ENCODE data around the gene KLHL8. TPM values are rescaled to one million over a fixed set of nuclear protein-coding genes. Genes with fewer than 3 reads are reported as not detected.

Gene KLHL8
- total RNA-seq, 1 donor from 2014 or later = 7.6 TPM

DNA sequence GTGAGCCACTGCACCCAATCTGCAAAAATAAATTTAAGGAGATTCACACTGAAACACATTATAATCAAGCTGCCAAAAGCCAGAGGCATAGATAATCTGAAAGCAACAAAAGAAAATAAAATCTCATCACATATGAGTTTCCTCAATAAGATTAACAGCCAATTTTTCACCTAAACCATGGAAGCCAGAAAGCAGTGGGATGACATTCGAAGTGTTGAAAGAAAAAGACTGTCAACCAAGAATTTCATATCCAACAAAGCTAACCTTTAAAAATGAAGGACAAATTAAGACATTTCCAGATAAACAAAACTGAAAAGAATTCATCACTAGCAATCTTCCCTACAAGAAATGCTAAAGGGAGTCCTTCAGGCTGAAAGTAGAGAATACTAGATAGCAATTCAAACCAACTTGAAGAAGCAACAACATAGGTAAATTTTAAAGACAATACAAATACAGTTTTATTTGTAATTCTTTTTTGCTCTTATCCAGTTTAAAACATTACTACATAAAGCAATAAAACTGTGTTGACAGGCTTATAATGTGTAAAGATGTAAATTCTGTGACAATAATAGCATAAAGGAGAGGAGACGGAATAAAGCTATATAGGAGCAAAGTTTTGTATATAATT is 23.1 kb upstream of the KLHL8 start:
- no peak overlapping the region for H3K4me3 ChIP-seq (ENCODE audit: low read depth, low read length)
- no peaks in the 10 kb centered on the region for H3K27me3 ChIP-seq (ENCODE audit: control insufficient read depth, insufficient read depth, low read length)
- H3K36me3 ChIP-seq (ENCODE audit: control insufficient read depth, insufficient read depth, low read length) = no peaks in the 10 kb centered on the region
- DNase-seq (ENCODE audit: low read depth) = no peak
- TF ChIP-seq, protein P1, sequence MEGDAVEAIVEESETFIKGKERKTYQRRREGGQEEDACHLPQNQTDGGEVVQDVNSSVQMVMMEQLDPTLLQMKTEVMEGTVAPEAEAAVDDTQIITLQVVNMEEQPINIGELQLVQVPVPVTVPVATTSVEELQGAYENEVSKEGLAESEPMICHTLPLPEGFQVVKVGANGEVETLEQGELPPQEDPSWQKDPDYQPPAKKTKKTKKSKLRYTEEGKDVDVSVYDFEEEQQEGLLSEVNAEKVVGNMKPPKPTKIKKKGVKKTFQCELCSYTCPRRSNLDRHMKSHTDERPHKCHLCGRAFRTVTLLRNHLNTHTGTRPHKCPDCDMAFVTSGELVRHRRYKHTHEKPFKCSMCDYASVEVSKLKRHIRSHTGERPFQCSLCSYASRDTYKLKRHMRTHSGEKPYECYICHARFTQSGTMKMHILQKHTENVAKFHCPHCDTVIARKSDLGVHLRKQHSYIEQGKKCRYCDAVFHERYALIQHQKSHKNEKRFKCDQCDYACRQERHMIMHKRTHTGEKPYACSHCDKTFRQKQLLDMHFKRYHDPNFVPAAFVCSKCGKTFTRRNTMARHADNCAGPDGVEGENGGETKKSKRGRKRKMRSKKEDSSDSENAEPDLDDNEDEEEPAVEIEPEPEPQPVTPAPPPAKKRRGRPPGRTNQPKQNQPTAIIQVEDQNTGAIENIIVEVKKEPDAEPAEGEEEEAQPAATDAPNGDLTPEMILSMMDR (IDR thresholded peaks at IDR 0.05; ENCODE audit: insufficient read depth, low read length, poor library complexity, severe bottlenecking) = no peak

DNA sequence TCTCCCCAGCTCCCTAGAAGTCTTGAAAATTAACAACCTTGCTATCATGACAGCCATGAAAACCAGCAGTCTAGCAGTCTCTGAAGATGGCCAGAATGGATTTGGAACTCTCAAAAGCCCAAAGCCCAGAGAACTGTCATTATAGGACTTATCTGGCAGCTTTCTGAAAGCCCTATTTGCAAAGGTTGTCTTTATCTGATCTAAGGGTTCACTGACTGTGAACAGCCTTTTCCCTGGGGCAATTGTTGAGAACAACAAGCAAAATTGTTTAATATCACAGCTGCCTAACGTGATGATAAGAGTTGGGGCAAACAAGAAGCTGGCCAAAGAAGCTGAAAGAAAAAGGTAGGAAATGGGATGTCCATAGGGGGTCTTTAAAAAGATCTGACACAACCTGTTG is 20.9 kb upstream of the KLHL8 start:
- H3K36me3 ChIP-seq (ENCODE audit: control insufficient read depth, insufficient read depth, low read length) = no peaks in the 10 kb centered on the region
- TF ChIP-seq, protein P1 (IDR thresholded peaks at IDR 0.05; ENCODE audit: insufficient read depth, low read length, poor library complexity, severe bottlenecking) = no peak
- H3K27me3 ChIP-seq (ENCODE audit: control insufficient read depth, insufficient read depth, low read length) = no peaks in the 10 kb centered on the region
- no peak overlapping the region for H3K4me3 ChIP-seq (ENCODE audit: low read depth, low read length)
- no peak for DNase-seq (ENCODE audit: low read depth)

GRCh38 chr4:87240341-87240740 is 19.9 kb upstream of the KLHL8 start:
- no peak overlapping the region for H3K4me3 ChIP-seq (ENCODE audit: low read depth, low read length)

DNA sequence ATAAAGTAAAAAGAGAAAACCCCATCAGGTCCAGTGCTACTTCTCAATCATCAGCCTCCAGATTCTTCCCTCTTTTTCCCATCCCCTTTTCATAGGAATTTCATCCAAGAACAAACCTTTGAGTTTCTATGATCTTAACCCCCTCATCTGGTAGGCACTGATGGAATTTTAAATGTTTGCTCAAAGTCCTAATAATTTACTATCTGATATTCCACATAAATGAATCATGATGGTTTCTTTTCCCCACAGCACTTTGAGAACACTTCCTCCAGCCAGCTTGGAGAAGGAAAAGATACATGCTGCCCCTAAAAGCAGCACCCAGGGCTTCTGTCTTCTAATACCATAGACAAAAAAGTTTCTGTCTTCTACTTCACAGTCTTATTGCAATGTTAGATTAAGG is 19.4 kb upstream of the KLHL8 start:
- no peak for DNase-seq (ENCODE audit: low read depth)
- H3K4me3 ChIP-seq (ENCODE audit: low read depth, low read length) = no peak overlapping the region

More at GRCh38 chr4:87240341-87240740, 19.9 kb upstream of the KLHL8 start:
- no peaks in the 10 kb centered on the region for H3K36me3 ChIP-seq (ENCODE audit: control insufficient read depth, insufficient read depth, low read length)
- TF ChIP-seq, protein P1 (IDR thresholded peaks at IDR 0.05; ENCODE audit: insufficient read depth, low read length, poor library complexity, severe bottlenecking) = no peak
- DNase-seq (ENCODE audit: low read depth) = no peak
- H3K27me3 ChIP-seq (ENCODE audit: control insufficient read depth, insufficient read depth, low read length) = no peaks in the 10 kb centered on the region

DNA sequence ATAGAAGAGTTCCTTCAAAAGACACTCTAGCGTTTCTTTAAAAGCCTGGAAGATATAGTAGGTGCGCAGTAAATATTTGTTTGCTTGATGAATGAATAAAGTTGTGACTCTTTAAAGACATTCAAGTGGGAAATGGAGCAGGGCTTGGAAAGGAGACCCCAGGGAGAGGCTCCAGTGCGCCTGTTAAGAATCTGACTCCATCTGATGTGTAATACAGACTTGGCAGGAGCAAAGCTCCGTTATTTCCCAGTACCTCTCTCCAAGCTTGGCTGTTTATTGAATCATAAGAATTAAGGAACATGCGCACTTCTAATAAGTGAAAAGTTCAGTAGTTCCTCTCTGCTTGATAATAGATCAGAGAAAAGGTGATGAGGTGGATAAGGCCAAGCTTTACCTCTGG is 18.8 kb upstream of the KLHL8 start:
- no peaks in the 10 kb centered on the region for H3K36me3 ChIP-seq (ENCODE audit: control insufficient read depth, insufficient read depth, low read length)
- H3K4me3 ChIP-seq (ENCODE audit: low read depth, low read length) = no peak overlapping the region
- H3K27me3 ChIP-seq (ENCODE audit: control insufficient read depth, insufficient read depth, low read length) = no peaks in the 10 kb centered on the region
- TF ChIP-seq, protein P1 (IDR thresholded peaks at IDR 0.05; ENCODE audit: insufficient read depth, low read length, poor library complexity, severe bottlenecking) = no peak
- DNase-seq (ENCODE audit: low read depth) = no peak

More for the DNA sequence above, 19.4 kb upstream of the KLHL8 start:
- TF ChIP-seq, protein P1 (IDR thresholded peaks at IDR 0.05; ENCODE audit: insufficient read depth, low read length, poor library complexity, severe bottlenecking) = no peak
- Histone ChIP-seq H3K27me3 (ENCODE audit: control insufficient read depth, insufficient read depth, low read length) (no peaks in the 10 kb centered on the region), H3K36me3 (ENCODE audit: control insufficient read depth, insufficient read depth, low read length) (no peaks in the 10 kb centered on the region)

- Histone ChIP-seq H3K36me3 (ENCODE audit: control insufficient read depth, insufficient read depth, low read length) (no peaks in the 10 kb centered on the region), H3K27me3 (ENCODE audit: control insufficient read depth, insufficient read depth, low read length) (no peaks in the 10 kb centered on the region), H3K4me3 (ENCODE audit: low read depth, low read length) (no peak overlapping the region)
- DNase-seq (ENCODE audit: low read depth) = no peak
- TF ChIP-seq, protein P1 (IDR thresholded peaks at IDR 0.05; ENCODE audit: insufficient read depth, low read length, poor library complexity, severe bottlenecking) = no peak
Observed at GRCh38 chr4:87236861-87237260, 16.4 kb upstream of the KLHL8 start.
